Measurements from ENCODE around the gene LRIT2.

LRIT2 gene

GRCh38 chr10:84205853-84206525 is 19.4 kb downstream of the LRIT2 start:
- DNase-seq (ENCODE audit: low read depth in 2 of 2), result no peak

DNA sequence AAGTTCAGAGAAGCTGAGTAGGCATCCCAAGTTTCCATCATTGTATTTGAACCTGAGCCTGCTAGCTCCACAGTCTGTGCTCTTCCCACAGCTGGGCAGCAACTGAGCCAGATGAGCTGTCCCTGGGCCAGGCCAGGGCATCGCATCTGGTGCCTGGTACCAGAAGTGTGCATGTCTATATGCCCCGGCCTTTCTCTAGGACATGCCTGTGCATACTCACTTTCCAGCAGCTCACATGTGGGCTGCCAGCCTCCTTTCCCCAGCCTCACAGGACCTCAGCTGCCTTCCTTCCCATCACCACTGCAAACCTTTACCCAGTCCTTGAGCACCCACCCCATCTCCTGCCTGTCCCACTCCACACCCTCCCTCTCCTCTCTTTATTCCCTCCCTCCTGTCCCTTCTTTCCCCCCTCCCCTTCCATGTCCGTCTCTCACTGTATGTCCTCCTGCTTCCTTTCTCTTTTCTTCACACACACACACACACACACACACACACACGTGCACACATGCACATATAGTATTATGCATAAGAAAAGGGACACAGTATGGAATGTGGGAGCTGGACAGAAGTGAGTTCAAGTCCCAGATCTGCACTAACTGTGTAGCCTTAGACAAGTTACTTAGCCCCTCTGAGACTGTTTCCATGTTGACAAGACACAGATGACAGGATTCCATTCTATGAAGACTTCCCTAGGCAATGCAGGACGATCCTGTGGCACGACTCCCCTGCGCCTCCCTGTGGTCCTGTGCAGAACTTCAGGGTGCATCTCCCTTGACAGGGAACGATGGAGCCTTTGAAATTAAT is 20.1 kb downstream of the LRIT2 start:
- peak; percentile 52 to 58 for DNase-seq (ENCODE audit: low read depth in 2 of 2)

DNA sequence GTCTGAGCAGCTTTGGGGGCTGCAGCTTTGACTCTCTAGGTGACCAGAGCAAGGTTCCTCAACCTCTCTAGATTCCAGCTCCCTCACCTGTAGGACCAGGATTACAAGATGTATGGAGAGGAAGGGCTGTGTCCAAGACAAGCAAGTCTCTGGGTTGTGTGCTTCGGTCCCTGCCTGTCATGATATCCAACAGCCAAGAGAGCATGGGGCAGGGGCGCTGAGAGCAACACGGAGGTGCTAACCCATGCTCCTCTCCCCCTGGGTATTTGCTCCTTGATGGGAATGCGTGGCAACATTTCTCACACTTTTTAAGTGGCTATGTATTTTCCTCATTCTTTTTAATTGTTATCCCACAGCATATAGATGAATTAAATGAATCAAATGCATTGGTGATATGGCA is 20.7 kb downstream of the LRIT2 start:
- DNase-seq (ENCODE audit: low read depth in 2 of 2), result no peak

GRCh38 chr10:84204122-84204521 is 21.2 kb downstream of the LRIT2 start:
- DNase-seq (ENCODE audit: low read depth in 2 of 2), result no peak

DNA sequence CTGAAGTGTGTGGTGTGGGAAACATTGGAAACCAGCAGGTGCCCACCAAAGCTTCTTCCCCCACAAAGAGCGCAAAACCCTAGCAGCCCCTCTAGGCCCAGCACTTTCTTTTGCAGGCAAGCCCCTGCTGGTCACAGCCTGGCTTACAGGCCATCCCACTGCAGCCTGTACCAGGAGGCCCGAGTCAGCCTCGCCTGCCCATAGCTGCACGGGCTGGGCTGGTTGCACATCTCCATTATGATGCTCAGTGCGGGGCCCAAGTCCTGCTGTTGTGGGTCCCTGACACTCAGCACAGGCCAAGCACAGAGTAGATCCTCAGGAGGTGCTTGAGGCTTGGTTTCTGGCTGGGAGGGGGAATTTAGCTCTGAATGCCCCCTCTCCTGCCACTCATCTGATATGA is 23.0 kb downstream of the LRIT2 start:
- no peak for DNase-seq (ENCODE audit: low read depth in 2 of 2)

DNA sequence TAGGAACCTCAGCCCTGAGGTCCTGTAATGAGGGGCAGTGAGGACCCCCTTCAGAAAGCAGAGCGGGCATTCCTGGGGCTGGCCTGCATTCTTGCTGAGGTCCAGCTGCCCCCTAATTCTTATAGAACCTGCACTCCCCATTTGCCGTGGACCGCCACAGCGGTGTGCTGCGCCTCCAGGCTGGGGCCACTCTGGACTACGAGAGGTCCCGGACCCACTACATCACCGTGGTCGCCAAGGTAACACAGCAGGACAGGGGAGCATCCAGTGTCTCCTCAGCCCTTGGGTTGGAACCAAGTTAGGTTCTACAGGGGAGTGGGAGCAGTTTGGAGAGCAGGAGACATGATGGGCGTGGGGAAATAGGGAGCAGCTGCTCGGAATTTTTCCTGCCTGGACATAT is 23.7 kb downstream of the LRIT2 start:
- no peak for DNase-seq (ENCODE audit: low read depth in 2 of 2)

DNA sequence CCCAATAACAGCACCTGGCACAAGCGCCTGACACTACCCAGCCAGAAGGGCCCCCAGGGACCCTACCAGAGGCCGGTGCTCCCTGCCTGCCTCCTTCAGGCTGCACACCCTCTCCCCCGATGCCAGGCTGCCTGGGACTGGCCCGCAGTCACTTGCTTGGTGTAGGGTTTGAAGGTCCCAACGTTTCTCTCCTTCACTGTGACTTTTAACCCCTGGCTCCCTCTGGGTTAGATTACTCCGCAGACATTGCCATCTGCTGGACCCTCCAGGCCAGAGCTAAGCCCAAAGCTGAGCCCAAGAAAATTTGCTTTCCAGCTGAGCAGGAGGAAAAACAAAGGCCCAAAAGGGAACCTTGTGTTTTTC is 24.1 kb downstream of the LRIT2 start:
- no peak for DNase-seq (ENCODE audit: low read depth in 2 of 2)

- no peak for DNase-seq (ENCODE audit: low read depth in 2 of 2)
Observed at GRCh38 chr10:84200537-84201243, 24.7 kb downstream of the LRIT2 start.

DNA sequence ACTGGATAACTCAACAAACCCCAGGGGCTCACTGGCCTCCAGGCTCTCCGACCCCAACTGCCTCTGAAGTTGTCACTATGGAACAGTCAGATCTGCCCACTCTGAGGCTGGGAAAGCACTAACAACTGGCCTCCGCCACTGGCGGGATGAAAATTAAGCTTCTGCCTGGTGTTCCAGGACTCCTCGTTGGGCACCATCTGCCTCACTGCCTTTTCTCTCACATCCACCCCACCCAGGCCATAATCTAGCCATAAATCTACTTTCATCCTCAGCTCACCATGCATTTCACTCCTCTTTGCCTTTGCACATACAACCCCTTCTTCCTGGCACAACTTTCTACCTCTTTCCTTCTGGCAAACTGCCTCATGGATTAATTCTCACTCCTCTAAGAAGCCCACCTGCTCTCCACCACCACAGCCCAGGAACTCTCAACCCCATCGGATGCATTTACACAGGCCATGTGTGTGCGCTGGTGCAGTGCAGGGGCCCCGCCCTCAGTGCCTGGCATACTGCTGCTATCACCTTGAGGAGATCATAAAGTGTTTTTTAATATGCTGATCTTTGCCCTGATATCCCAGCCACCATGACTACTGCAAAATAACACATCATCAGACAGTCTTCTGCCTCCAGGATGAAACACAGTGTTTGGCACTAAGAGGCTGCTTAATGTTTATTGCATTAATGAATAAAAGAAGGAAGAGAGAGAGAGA is 27.0 kb downstream of the LRIT2 start:
- no peak for DNase-seq (ENCODE audit: low read depth in 2 of 2)

DNA sequence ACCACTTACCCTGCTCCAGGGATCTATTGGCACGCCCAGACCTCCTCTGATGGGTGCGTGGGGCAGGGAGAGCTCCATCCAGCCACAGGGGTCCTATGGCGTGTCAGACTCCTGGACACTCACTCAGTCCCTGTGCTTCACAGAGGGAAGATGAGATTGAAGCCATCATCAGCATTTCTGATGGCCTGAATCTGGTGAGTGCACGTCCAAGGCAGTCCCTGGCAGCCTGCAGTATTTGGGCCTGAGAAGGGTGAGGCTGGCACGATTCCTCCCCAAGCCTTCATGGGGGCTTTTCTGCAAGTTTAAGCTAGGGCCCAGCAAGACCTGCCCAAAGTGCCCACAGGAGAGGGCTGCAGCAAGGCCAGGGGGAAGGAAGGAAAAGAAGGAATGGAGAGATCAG is 27.7 kb downstream of the LRIT2 start:
- no peak for DNase-seq (ENCODE audit: low read depth in 2 of 2)

GRCh38 chr10:84196941-84197340 is 28.4 kb downstream of the LRIT2 start:
- DNase-seq (ENCODE audit: low read depth in 2 of 2), result no peak

GRCh38 chr10:84196083-84196482 is 29.3 kb downstream of the LRIT2 start:
- DNase-seq (ENCODE audit: low read depth in 2 of 2), result no peak

- no peak for DNase-seq (ENCODE audit: low read depth in 2 of 2)
Observed at GRCh38 chr10:84195044-84195830, 30.1 kb downstream of the LRIT2 start.

DNA sequence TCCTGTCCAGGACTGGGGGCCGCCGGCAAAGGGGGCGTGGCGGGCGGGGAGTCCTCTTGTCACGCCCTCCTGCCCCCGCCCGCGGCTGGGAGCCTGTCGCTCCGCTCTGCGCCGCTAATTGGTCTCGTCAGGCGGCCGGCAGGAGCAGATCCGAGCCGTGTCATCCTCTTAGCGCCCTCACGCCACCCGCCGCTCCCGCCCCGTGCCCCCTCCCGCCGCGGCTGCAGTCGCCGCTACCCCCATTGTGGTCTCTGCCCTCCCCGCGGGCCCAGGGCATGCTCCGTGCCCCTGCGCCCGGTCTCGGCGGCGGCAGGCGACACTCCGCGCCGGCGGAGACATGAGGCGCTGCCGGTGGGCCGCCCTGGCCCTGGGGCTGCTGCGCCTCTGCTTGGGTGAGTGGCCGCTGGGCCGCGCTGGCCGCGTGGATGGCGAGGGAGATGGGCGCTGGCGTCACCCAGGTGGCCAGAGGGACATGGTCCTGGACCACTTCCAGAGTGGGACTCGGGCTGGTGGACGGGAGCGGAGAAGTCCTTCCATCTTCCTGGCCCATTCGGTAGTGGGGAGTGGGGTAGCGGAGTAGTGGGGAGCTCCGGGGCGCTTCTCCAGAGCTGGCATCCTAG is 30.8 kb downstream of the LRIT2 start, which contains the start of gene CDHR1:
Gene CDHR1, plus strand, starts transcription at position 114 of the 620 bp plus-strand sequence. Its CDS starts 224 bp downstream, at position 338.
- peak; percentile 37 to 48 for DNase-seq (ENCODE audit: low read depth in 2 of 2)

GRCh38 chr10:84193846-84194423 is 31.4 kb downstream of the LRIT2 start:
- no peak for DNase-seq (ENCODE audit: low read depth in 2 of 2)

- DNase-seq (ENCODE audit: low read depth in 2 of 2), result no peak
Observed at GRCh38 chr10:84193327-84193726, 32.0 kb downstream of the LRIT2 start.

GRCh38 chr10:84191106-84191505 is 34.2 kb downstream of the LRIT2 start:
- no peak for DNase-seq (ENCODE audit: low read depth in 2 of 2)

DNA sequence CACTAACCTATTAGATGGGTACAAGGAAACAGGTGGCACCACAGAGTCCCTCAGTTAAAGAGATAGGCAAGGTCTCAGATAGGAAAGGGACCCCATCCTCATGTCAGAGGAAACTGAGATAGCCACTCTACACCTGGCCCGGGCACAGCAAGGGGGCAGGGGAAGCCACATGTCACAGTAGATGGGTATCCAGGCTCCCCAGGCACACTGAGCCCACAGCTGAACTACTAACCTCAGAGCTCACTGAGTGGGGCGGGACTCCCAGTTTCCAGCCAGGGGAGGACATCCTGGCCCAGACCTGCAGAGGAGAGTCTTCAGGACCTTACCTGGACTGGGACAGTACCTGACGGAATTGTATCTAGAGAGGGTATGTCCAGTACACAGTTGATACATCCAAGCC is 34.7 kb downstream of the LRIT2 start:
- DNase-seq (ENCODE audit: low read depth in 2 of 2), result no peak

- no peak for DNase-seq (ENCODE audit: low read depth in 2 of 2)
Observed at GRCh38 chr10:84188815-84189214, 36.5 kb downstream of the LRIT2 start.

- no peak for DNase-seq (ENCODE audit: low read depth in 2 of 2)
Observed at GRCh38 chr10:84185526-84186175, 39.7 kb downstream of the LRIT2 start.

All from stimulated activated CD8-positive, alpha-beta memory T cell treated with anti-CD3 and anti-CD28 coated beads, Interleukin-2, amount 100 ng/mL, for 48 hours (primary cell).